ENCODE measurements around the gene CCR7.

- TF ChIP-seq CTCF (IDR thresholded peaks at IDR 0.05) (no peak), POLR2AphosphoS5 (IDR thresholded peaks at IDR 0.05) (peak; percentile 76 to 80 (median 80))
Measured at GRCh38 chr17:40542558-40543411, 22.5 kb downstream of the CCR7 start.
